ENCODE data around the gene ASCC3.
"Not testable (repeated sequence)": the region's sequence is repeated elsewhere in the genome, so short reads cannot be mapped to it uniquely, and the experiment has no call there.

ASCC3 gene

GRCh38 chr6:100901582-100901981 is 20.5 kb upstream of the ASCC3 start:
- Histone ChIP-seq H3K4me3 (ENCODE audit: low read length) (no peak overlapping the region), H3K4me1 (ENCODE audit: insufficient read depth, low read length) (no peaks in the 10 kb centered on the region), H3K27me3 (ENCODE audit: insufficient read depth, low read length) (no peaks in the 10 kb centered on the region), H3K9me3 (ENCODE audit: insufficient read depth, low read depth, low read length) (peaks cover 20% of the 10 kb centered on the region), H3K36me3 (ENCODE audit: insufficient read depth, low read depth, low read length) (no peaks in the 10 kb centered on the region), H3K9ac (ENCODE audit: low read depth, low read length) (no peak overlapping the region), H3K27ac (ENCODE audit: low read length) (no peak overlapping the region)

GRCh38 chr6:100899202-100899601 is 18.1 kb upstream of the ASCC3 start:
- Histone ChIP-seq H3K36me3 (ENCODE audit: insufficient read depth, low read depth, low read length) (no peaks in the 10 kb centered on the region), H3K4me1 (ENCODE audit: insufficient read depth, low read length) (no peaks in the 10 kb centered on the region), H3K4me3 (ENCODE audit: low read length) (no peak overlapping the region), H3K9me3 (ENCODE audit: insufficient read depth, low read depth, low read length) (peaks cover 26% of the 10 kb centered on the region), H3K9ac (ENCODE audit: low read depth, low read length) (no peak overlapping the region), H3K27ac (ENCODE audit: low read length) (no peak overlapping the region), H3K27me3 (ENCODE audit: insufficient read depth, low read length) (no peaks in the 10 kb centered on the region)

GRCh38 chr6:100897671-100898070 is 16.5 kb upstream of the ASCC3 start:
- Histone ChIP-seq H3K27ac (ENCODE audit: low read length) (no peak overlapping the region), H3K9ac (ENCODE audit: low read depth, low read length) (no peak overlapping the region), H3K27me3 (ENCODE audit: insufficient read depth, low read length) (no peaks in the 10 kb centered on the region), H3K36me3 (ENCODE audit: insufficient read depth, low read depth, low read length) (no peaks in the 10 kb centered on the region), H3K4me1 (ENCODE audit: insufficient read depth, low read length) (peaks cover 3% of the 10 kb centered on the region; the same call in 1 of the 2 replicates), H3K9me3 (ENCODE audit: insufficient read depth, low read depth, low read length) (peaks cover 26% of the 10 kb centered on the region), H3K4me3 (ENCODE audit: low read length) (no peak overlapping the region)

- Histone ChIP-seq H3K4me1 (ENCODE audit: insufficient read depth, low read length) (peaks cover 19% of the 10 kb centered on the region; the same call in 1 of the 2 replicates), H3K36me3 (ENCODE audit: insufficient read depth, low read depth, low read length) (no peaks in the 10 kb centered on the region), H3K9ac (ENCODE audit: low read depth, low read length) (no peak overlapping the region), H3K27ac (ENCODE audit: low read length) (no peak overlapping the region), H3K4me3 (ENCODE audit: low read length) (no peak overlapping the region), H3K9me3 (ENCODE audit: insufficient read depth, low read depth, low read length) (peaks cover 18% of the 10 kb centered on the region), H3K27me3 (ENCODE audit: insufficient read depth, low read length) (no peaks in the 10 kb centered on the region)
Measured at GRCh38 chr6:100893743-100894142, 12.6 kb upstream of the ASCC3 start.

- Histone ChIP-seq H3K27me3 (ENCODE audit: insufficient read depth, low read length) (no peaks in the 10 kb centered on the region), H3K9me3 (ENCODE audit: insufficient read depth, low read depth, low read length) (peaks cover 11% of the 10 kb centered on the region), H3K4me3 (ENCODE audit: low read length) (peak overlapping the region; percentile 46; the same call in 1 of the 2 replicates), H3K36me3 (ENCODE audit: insufficient read depth, low read depth, low read length) (no peaks in the 10 kb centered on the region), H3K27ac (ENCODE audit: low read length) (peak overlapping the region; percentile 64), H3K9ac (ENCODE audit: low read depth, low read length) (no peak overlapping the region), H3K4me1 (ENCODE audit: insufficient read depth, low read length) (peaks cover 19% of the 10 kb centered on the region; the same call in 1 of the 2 replicates)
Measured at GRCh38 chr6:100892693-100893092, 11.6 kb upstream of the ASCC3 start.

GRCh38 chr6:100892116-100892515 is 11.0 kb upstream of the ASCC3 start:
- H3K9ac ChIP-seq (ENCODE audit: low read depth, low read length): peak overlapping the region; percentile 48; the same call in 1 of the 2 replicates
- no peaks in the 10 kb centered on the region for H3K36me3 ChIP-seq (ENCODE audit: insufficient read depth, low read depth, low read length)
- peak overlapping the region; percentile 55 for H3K27ac ChIP-seq (ENCODE audit: low read length)
- no peak overlapping the region for H3K4me3 ChIP-seq (ENCODE audit: low read length)
- H3K27me3 ChIP-seq (ENCODE audit: insufficient read depth, low read length): no peaks in the 10 kb centered on the region
- H3K9me3 ChIP-seq (ENCODE audit: insufficient read depth, low read depth, low read length): peaks cover 6% of the 10 kb centered on the region
- peaks cover 19% of the 10 kb centered on the region; the same call in 1 of the 2 replicates for H3K4me1 ChIP-seq (ENCODE audit: insufficient read depth, low read length)

GRCh38 chr6:100891079-100891478 is 9.9 kb upstream of the ASCC3 start:
- peaks cover 6% of the 10 kb centered on the region for H3K9me3 ChIP-seq (ENCODE audit: insufficient read depth, low read depth, low read length)
- no peaks in the 10 kb centered on the region for H3K36me3 ChIP-seq (ENCODE audit: insufficient read depth, low read depth, low read length)
- no peak overlapping the region for H3K4me3 ChIP-seq (ENCODE audit: low read length)
- H3K27ac ChIP-seq (ENCODE audit: low read length): no peak overlapping the region
- no peaks in the 10 kb centered on the region for H3K27me3 ChIP-seq (ENCODE audit: insufficient read depth, low read length)
- no peak overlapping the region for H3K9ac ChIP-seq (ENCODE audit: low read depth, low read length)
- peaks cover 19% of the 10 kb centered on the region; the same call in 1 of the 2 replicates for H3K4me1 ChIP-seq (ENCODE audit: insufficient read depth, low read length)

- not testable (repeated sequence) for H3K4me3 ChIP-seq (ENCODE audit: low read length); H3K36me3 ChIP-seq (ENCODE audit: insufficient read depth, low read depth, low read length); H3K27ac ChIP-seq (ENCODE audit: low read length); H3K9ac ChIP-seq (ENCODE audit: low read depth, low read length); H3K27me3 ChIP-seq (ENCODE audit: insufficient read depth, low read length); H3K9me3 ChIP-seq (ENCODE audit: insufficient read depth, low read depth, low read length)
- peaks cover 23% of the 10 kb centered on the region for H3K4me1 ChIP-seq (ENCODE audit: insufficient read depth, low read length)
Measured at GRCh38 chr6:100890646-100891045, 9.5 kb upstream of the ASCC3 start.

- Histone ChIP-seq H3K9me3 (ENCODE audit: insufficient read depth, low read depth, low read length) (peaks cover 2% of the 10 kb centered on the region), H3K4me3 (ENCODE audit: low read length) (no peak overlapping the region), H3K9ac (ENCODE audit: low read depth, low read length) (no peak overlapping the region), H3K27ac (ENCODE audit: low read length) (no peak overlapping the region), H3K4me1 (ENCODE audit: insufficient read depth, low read length) (peaks cover 24% of the 10 kb centered on the region), H3K27me3 (ENCODE audit: insufficient read depth, low read length) (no peaks in the 10 kb centered on the region), H3K36me3 (ENCODE audit: insufficient read depth, low read depth, low read length) (no peaks in the 10 kb centered on the region)
Measured at GRCh38 chr6:100889351-100889750, 8.2 kb upstream of the ASCC3 start.

GRCh38 chr6:100886076-100886475 is 4.9 kb upstream of the ASCC3 start:
- Histone ChIP-seq H3K9ac (ENCODE audit: low read depth, low read length) (no peak overlapping the region), H3K27me3 (ENCODE audit: insufficient read depth, low read length) (no peaks in the 10 kb centered on the region), H3K27ac (ENCODE audit: low read length) (no peak overlapping the region), H3K4me3 (ENCODE audit: low read length) (no peak overlapping the region), H3K9me3 (ENCODE audit: insufficient read depth, low read depth, low read length) (no peaks in the 10 kb centered on the region), H3K4me1 (ENCODE audit: insufficient read depth, low read length) (peaks cover 23% of the 10 kb centered on the region), H3K36me3 (ENCODE audit: insufficient read depth, low read depth, low read length) (no peaks in the 10 kb centered on the region)

- Histone ChIP-seq H3K4me1 (ENCODE audit: insufficient read depth, low read length) (peaks cover 39% of the 10 kb centered on the region), H3K27ac (ENCODE audit: low read length) (no peak overlapping the region), H3K9ac (ENCODE audit: low read depth, low read length) (no peak overlapping the region), H3K27me3 (ENCODE audit: insufficient read depth, low read length) (no peaks in the 10 kb centered on the region), H3K4me3 (ENCODE audit: low read length) (no peak overlapping the region), H3K9me3 (ENCODE audit: insufficient read depth, low read depth, low read length) (no peaks in the 10 kb centered on the region), H3K36me3 (ENCODE audit: insufficient read depth, low read depth, low read length) (no peaks in the 10 kb centered on the region)
Measured at GRCh38 chr6:100883347-100883746, 2.2 kb upstream of the ASCC3 start.

- Histone ChIP-seq H3K27ac (ENCODE audit: low read length) (peak overlapping the region; percentile 21), H3K4me1 (ENCODE audit: insufficient read depth, low read length) (peaks cover 55% of the 10 kb centered on the region), H3K27me3 (ENCODE audit: insufficient read depth, low read length) (no peaks in the 10 kb centered on the region), H3K9me3 (ENCODE audit: insufficient read depth, low read depth, low read length) (no peaks in the 10 kb centered on the region), H3K9ac (ENCODE audit: low read depth, low read length) (peak overlapping the region; percentile 87), H3K4me3 (ENCODE audit: low read length) (peak overlapping the region; percentile 93), H3K36me3 (ENCODE audit: insufficient read depth, low read depth, low read length) (no peaks in the 10 kb centered on the region)
Measured at GRCh38 chr6:100881707-100882040, 545 bp upstream of the ASCC3 start.
